Panc1 (cell line): ENCODE results near the gene CDC25B. TPM values are rescaled to one million over a fixed set of nuclear protein-coding genes. Genes with fewer than 3 reads are reported as not detected.
"Not testable (repeated sequence)": the region's sequence is repeated elsewhere in the genome, so short reads cannot be mapped to it uniquely, and the experiment has no call there.

Experiments
- ATAC-seq: fragments of 200-7000 bp; cut with Tn5 transposase; 2 replicates; pipeline ENCODE4 v1.9.1; 2020; ENCODE audit warnings: mild to moderate bottlenecking, moderate library complexity
- BruUV-seq: library from RNA; stranded (reverse); fragments of 400-500 nt; replicated peaks from 2 replicates; lab custom pipeline; 2021; lab: Mats Ljungman, UMichigan
- CTCF ChIA-PET: fragments of 300-600 bp; sonication (Branson Sonifier 250); formaldehyde crosslinking; loops from one replicate; lab custom pipeline; 2022; ENCODE audit warnings: antibody characterized with exemption; lab: Charles Lee
- POLR2A ChIA-PET: fragments of 300-600 bp; sonication (Branson Sonifier 250); formaldehyde crosslinking; loops from one replicate; lab custom pipeline; 2022; ENCODE audit warnings: antibody characterized with exemption; lab: Charles Lee
- DNase-seq: peaks from one replicate; pipeline ENCODE4 v3.0.0-alpha.2; 2010; ENCODE audit warnings: low read depth, low spot score
- H3K27ac ChIP-seq: 2 replicates; pipeline ENCODE4 v1.5.1; 2011; ENCODE audit warnings: mild to moderate bottlenecking, low read length, inconsistent platforms
- H3K27me3 ChIP-seq: fragments of 200-500 bp; sonication (Bioruptor generic); 2 replicates; pipeline ENCODE4 v1.6.0; 2014; ENCODE audit warnings: low read length, inconsistent platforms; ENCODE audit not compliant: control insufficient read depth, insufficient read depth
- H3K36me3 ChIP-seq: fragments of 200-500 bp; sonication (Bioruptor generic); 2 replicates; pipeline ENCODE4 v1.5.1; 2014; ENCODE audit warnings: inconsistent platforms, mild to moderate bottlenecking, low read length, moderate library complexity; ENCODE audit not compliant: control insufficient read depth, insufficient read depth
- H3K4me1 ChIP-seq: 2 replicates; pipeline ENCODE4 v1.5.1; 2011; ENCODE audit warnings: inconsistent platforms, mild to moderate bottlenecking, low read length, moderate library complexity; ENCODE audit not compliant: control insufficient read depth, insufficient read depth
- H3K4me3 ChIP-seq, 2 experiments: 2 replicates each; pipeline ENCODE4 v1.5.1; 2011 to 2012; ENCODE audit warnings: low read depth in 2 of 2, low read length in 2 of 2, mild to moderate bottlenecking in 2 of 2, inconsistent platforms in 1 of 2, moderate library complexity in 1 of 2
- H3K9me3 ChIP-seq: fragments of 200-500 bp; sonication (Bioruptor generic); 2 replicates; pipeline ENCODE4 v1.5.1; 2014; ENCODE audit warnings: low read depth, mild to moderate bottlenecking, inconsistent platforms, low read length, moderate library complexity; ENCODE audit not compliant: control insufficient read depth, insufficient read depth
- CTCF ChIP-seq: fragments of 450-650 bp; IDR thresholded peaks from 2 replicates; pipeline ENCODE4 v1.5.1; 2017; ENCODE audit warnings: mild to moderate bottlenecking
- POLR2AphosphoS5 ChIP-seq: IDR thresholded peaks from 2 replicates; pipeline ENCODE4 v1.6.1; 2012; ENCODE audit warnings: mild to moderate bottlenecking, low read depth, low read length, moderate library complexity
- SIN3A ChIP-seq: IDR thresholded peaks from 2 replicates; pipeline ENCODE4 v1.6.1; 2012; ENCODE audit warnings: low read depth, mild to moderate bottlenecking, low read length, moderate library complexity, borderline replicate concordance; ENCODE audit not compliant: insufficient read depth
- TCF7L2 ChIP-seq: IDR thresholded peaks from 2 replicates; pipeline ENCODE4 v1.6.1; 2011; ENCODE audit warnings: mild to moderate bottlenecking, low read depth, low read length, inconsistent platforms
- in situ Hi-C: cut with HindIII; loops from 2 replicates; pipeline ENCODE4 v1.10.0; 2016; ENCODE audit warnings: low sequenced_read_pairs, low pct_unique_long_range_greater_than_20kb
- intact Hi-C: fragments of 100-400 bp; cut with micrococcal nuclease; formaldehyde crosslinking; loops from one replicate; pipeline ENCODE4 v1.10.0; 2022; ENCODE audit not compliant: unreplicated experiment
- total RNA-seq: library from RNA; stranded (reverse); gene quantifications from one replicate; pipeline ENCODE4 v1.2.1, GENCODE V29; 2021; ENCODE audit not compliant: unreplicated experiment
- TF ChIP-seq, protein P1 (sequence below), 2 experiments: IDR thresholded peaks; 2 replicates each; pipeline ENCODE4 v1.6.1; 2011 to 2012; ENCODE audit warnings: low read depth in 2 of 2, control low read depth in 1 of 2, low read length in 1 of 2, mild to moderate bottlenecking in 1 of 2, moderate library complexity in 1 of 2; ENCODE audit not compliant: insufficient read depth in 1 of 2

Gene CDC25B
- total RNA-seq, 1 experiment from 2014 or later = 170 TPM

DNA sequence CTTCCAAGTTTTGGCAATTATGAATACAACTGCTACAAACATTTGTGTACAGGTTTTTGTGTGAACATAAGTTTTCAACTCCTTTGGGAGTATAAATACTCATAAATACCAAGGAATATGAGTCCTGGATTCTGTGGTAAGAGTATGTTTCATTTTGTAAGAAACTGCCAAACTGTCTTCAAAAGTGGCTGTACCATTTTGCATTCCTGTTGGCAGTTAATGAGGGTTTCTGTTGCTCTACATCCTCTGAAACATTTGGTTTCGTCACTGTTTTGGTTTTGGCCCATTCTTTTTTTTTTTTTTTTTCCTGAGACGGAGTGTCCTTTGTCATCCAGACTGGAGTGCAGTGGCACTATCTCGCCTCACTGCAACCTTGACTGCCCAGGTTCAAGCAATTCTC, 32.7 kb downstream of the CDC25B start:
- CTCF ChIA-PET = no interaction called here
- Histone ChIP-seq H3K4me1 (no peaks in the 10 kb centered on the region), H3K9me3 (no peaks in the 10 kb centered on the region), H3K27me3 (no peaks in the 10 kb centered on the region), H3K4me3 (no peak overlapping the region), H3K27ac (no peak overlapping the region), H3K36me3 (no peaks in the 10 kb centered on the region)
- BruUV-seq = no TSS peak
- POLR2A ChIA-PET = no interaction called here
- in situ Hi-C loops = no loop called here
- intact Hi-C loops = no loop called here
- ATAC-seq (no peak), DNase-seq (no peak)
- TF ChIP-seq CTCF (no peak), SIN3A (no peak), TCF7L2 (no peak), POLR2AphosphoS5 (no peak)
- TF ChIP-seq, protein P1, sequence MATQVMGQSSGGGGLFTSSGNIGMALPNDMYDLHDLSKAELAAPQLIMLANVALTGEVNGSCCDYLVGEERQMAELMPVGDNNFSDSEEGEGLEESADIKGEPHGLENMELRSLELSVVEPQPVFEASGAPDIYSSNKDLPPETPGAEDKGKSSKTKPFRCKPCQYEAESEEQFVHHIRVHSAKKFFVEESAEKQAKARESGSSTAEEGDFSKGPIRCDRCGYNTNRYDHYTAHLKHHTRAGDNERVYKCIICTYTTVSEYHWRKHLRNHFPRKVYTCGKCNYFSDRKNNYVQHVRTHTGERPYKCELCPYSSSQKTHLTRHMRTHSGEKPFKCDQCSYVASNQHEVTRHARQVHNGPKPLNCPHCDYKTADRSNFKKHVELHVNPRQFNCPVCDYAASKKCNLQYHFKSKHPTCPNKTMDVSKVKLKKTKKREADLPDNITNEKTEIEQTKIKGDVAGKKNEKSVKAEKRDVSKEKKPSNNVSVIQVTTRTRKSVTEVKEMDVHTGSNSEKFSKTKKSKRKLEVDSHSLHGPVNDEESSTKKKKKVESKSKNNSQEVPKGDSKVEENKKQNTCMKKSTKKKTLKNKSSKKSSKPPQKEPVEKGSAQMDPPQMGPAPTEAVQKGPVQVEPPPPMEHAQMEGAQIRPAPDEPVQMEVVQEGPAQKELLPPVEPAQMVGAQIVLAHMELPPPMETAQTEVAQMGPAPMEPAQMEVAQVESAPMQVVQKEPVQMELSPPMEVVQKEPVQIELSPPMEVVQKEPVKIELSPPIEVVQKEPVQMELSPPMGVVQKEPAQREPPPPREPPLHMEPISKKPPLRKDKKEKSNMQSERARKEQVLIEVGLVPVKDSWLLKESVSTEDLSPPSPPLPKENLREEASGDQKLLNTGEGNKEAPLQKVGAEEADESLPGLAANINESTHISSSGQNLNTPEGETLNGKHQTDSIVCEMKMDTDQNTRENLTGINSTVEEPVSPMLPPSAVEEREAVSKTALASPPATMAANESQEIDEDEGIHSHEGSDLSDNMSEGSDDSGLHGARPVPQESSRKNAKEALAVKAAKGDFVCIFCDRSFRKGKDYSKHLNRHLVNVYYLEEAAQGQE (IDR thresholded peaks at IDR 0.05; ENCODE audit: insufficient read depth in 1 of 2, low read depth in 2 of 2, low read length in 1 of 2) = no peak

DNA sequence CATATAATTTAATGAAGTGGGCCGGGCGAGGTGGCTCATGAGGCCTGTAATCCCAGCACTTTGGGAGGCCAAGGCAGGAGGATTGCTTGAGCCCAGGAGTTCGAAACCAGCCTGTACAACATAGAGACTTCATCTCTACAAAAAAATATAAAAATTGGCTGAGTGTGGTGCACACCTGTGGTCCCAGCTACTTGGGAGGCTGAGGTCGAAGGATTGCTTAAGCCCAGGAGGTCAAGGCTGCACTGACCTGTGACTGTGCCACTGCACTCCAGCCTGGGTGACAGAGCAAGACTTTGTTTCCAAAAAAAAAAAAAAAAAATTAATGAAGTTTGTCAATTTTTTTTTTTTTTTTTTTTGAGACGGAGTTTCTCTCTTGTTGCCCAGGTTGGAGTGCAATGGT, 33.8 kb downstream of the CDC25B start:
- H3K27ac ChIP-seq, in situ Hi-C loops, CTCF ChIA-PET, BruUV-seq, H3K4me3 ChIP-seq, intact Hi-C loops, H3K27me3 ChIP-seq, H3K4me1 ChIP-seq, ATAC-seq, H3K36me3 ChIP-seq, H3K9me3 ChIP-seq, POLR2A ChIA-PET, DNase-seq: not testable (repeated sequence)

- POLR2A ChIA-PET = no interaction called here
Observed at GRCh38 chr20:3836132-3836531, 40.0 kb downstream of the CDC25B start.

More at GRCh38 chr20:3836132-3836531, 40.0 kb downstream of the CDC25B start:
- no peak for TF ChIP-seq TCF7L2
- TF ChIP-seq, protein P1 (IDR thresholded peaks at IDR 0.05; ENCODE audit: insufficient read depth in 1 of 2, low read depth in 2 of 2, low read length in 1 of 2) = no peak
- no peak for TF ChIP-seq SIN3A
- no peak for TF ChIP-seq CTCF
- no peak for TF ChIP-seq POLR2AphosphoS5
- Histone ChIP-seq H3K27ac (no peak overlapping the region), H3K4me3 (no peak overlapping the region), H3K4me1 (no peaks in the 10 kb centered on the region), H3K27me3 (no peaks in the 10 kb centered on the region), H3K36me3 (no peaks in the 10 kb centered on the region), H3K9me3 (no peaks in the 10 kb centered on the region)
- intact Hi-C loops = no loop called here
- no peak for ATAC-seq
- BruUV-seq = no TSS peak
- in situ Hi-C loops = no loop called here
- no peak for DNase-seq
- CTCF ChIA-PET = interaction anchor here (0.7 kb wide), 1 partner anchor 19 kb away, joined by 9 read pairs; no protein-coding TSS in a partner anchor
